HepG2 (cell line): ENCODE results near the gene FAM83F. TPM values are rescaled to one million over a fixed set of nuclear protein-coding genes. Genes with fewer than 3 reads are reported as not detected.

ENCODE experiments used
- ASH2L ChIP-seq: fragments of 300-600, 200-600 bp; sonication (generic); IDR thresholded peaks from 2 replicates; pipeline ENCODE4 v1.7.0; 2017; ENCODE audit warnings: low read depth, mild to moderate bottlenecking, moderate library complexity, mixed read lengths, low read length; ENCODE audit not compliant: insufficient read length
- JUNB ChIP-seq: sonication (generic); formaldehyde crosslinking; IDR thresholded peaks from 2 replicates; pipeline ENCODE4 v1.8.0; 2022; ENCODE audit warnings: missing genetic modification reagents, mild to moderate bottlenecking, borderline replicate concordance
- PHB2 ChIP-seq: fragments of 450-650 bp; IDR thresholded peaks from 2 replicates; pipeline ENCODE4 v1.6.1; 2018; ENCODE audit not compliant: partially characterized antibody
- PHF8 ChIP-seq: sonication (generic); formaldehyde crosslinking; IDR thresholded peaks from 2 replicates; pipeline ENCODE4 v1.5.0; 2020; ENCODE audit warnings: missing genetic modification reagents
- REPIN1 ChIP-seq: sonication (generic); formaldehyde crosslinking; IDR thresholded peaks from 2 replicates; pipeline ENCODE4 v1.8.0; 2022; ENCODE audit warnings: missing genetic modification reagents, low read depth, mild to moderate bottlenecking, borderline replicate concordance
- polyA plus RNA-seq, 8 experiments: library from polyadenylated mRNA; depleted of rRNA in 3 of 8; stranded (reverse) in 7 of 8; unstranded in 1 of 8; fragments of >200 nt; fragmentation: Illumina TruSeq in 4 of 8; extraction: Trizol in 4 of 8; gene quantifications; 2 replicates each; pipeline versions ENCODE4 v1.2.1 to v1.2.3, GENCODE V29; 2011 to 2016; ENCODE audit warnings: low read depth in 4 of 8, missing spikeins in 1 of 8, mixed read lengths in 1 of 8; ENCODE audit not compliant: insufficient read depth in 1 of 8
- total RNA-seq, 5 experiments: library from RNA; depleted of rRNA; stranded (reverse); fragments of >200 nt; fragmentation: Illumina TruSeq; extraction: Trizol; gene quantifications; 2 replicates each; pipeline ENCODE4 v1.2.3, GENCODE V29; 2016; ENCODE audit warnings: low read depth in 1 of 5
- TF ChIP-seq, protein P1 (sequence below): sonication (generic); formaldehyde crosslinking; IDR thresholded peaks from 2 replicates; pipeline ENCODE4 v1.4.0; 2020; ENCODE audit warnings: mild to moderate bottlenecking, missing genetic modification reagents
- TF ChIP-seq, protein P2 (sequence below): sonication (generic); formaldehyde crosslinking; IDR thresholded peaks from 2 replicates; pipeline ENCODE4 v1.5.1; 2020; ENCODE audit warnings: mild to moderate bottlenecking, missing genetic modification reagents, moderate library complexity
- TF ChIP-seq, protein P3 (sequence below): sonication (generic); formaldehyde crosslinking; conservative IDR thresholded peaks from 2 replicates; pipeline ENCODE4 v1.8.0; 2022; ENCODE audit warnings: missing genetic modification reagents

The FAM83F gene
- total and polyA plus RNA-seq, 2 of the 13 experiments (the other 11 are each of a cell fraction or from before 2014, with no cell fraction given): not detected

DNA sequence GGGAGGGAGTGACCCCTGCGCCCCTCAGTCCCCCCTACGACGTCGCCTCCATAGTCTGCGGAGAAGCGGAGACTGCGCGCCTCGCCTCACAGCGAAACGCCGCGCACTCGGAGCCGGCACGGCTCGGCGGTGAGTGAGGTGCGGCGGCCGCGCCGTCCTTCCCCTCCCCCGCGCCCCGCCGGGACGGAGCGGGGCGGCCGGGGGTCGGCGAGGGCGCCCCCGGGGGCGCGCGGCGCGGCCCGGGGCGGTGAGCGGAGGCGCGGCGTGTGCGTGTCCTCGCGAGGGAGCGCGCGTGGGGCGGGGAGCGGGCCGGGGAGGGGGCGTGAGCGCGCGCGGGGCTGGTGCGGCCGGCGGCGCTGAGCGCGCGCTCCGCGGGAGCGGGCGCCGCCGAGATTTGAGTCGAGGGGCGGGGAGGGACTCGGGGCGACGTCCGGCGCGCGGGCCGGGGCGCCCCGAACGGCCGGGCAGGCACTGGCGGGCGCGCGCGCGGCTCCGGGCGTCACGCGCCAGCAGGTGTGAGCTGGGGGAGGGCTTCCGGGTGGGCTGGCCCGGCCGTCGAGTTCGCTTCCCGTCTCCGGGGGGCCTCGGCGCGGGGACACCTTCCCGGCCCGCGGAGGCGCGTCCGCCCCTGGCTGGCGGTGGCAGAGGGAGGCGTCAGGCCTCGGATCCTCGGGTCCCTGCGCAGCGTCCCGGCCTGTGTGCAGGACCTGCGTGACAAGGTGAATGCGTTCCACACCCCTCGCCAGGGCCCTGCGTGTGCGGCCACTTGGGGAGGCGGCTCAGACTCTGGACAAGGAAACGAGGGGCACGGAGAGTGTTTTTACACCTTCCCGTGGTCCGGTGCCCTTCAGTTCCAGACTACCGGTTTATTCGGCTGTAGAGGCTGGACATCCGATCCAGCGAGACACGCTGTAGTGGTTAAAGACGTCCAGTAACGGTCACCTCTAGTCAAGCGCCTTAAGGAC is 50.4 kb downstream of the FAM83F start (continued):
- TF ChIP-seq, protein P1, sequence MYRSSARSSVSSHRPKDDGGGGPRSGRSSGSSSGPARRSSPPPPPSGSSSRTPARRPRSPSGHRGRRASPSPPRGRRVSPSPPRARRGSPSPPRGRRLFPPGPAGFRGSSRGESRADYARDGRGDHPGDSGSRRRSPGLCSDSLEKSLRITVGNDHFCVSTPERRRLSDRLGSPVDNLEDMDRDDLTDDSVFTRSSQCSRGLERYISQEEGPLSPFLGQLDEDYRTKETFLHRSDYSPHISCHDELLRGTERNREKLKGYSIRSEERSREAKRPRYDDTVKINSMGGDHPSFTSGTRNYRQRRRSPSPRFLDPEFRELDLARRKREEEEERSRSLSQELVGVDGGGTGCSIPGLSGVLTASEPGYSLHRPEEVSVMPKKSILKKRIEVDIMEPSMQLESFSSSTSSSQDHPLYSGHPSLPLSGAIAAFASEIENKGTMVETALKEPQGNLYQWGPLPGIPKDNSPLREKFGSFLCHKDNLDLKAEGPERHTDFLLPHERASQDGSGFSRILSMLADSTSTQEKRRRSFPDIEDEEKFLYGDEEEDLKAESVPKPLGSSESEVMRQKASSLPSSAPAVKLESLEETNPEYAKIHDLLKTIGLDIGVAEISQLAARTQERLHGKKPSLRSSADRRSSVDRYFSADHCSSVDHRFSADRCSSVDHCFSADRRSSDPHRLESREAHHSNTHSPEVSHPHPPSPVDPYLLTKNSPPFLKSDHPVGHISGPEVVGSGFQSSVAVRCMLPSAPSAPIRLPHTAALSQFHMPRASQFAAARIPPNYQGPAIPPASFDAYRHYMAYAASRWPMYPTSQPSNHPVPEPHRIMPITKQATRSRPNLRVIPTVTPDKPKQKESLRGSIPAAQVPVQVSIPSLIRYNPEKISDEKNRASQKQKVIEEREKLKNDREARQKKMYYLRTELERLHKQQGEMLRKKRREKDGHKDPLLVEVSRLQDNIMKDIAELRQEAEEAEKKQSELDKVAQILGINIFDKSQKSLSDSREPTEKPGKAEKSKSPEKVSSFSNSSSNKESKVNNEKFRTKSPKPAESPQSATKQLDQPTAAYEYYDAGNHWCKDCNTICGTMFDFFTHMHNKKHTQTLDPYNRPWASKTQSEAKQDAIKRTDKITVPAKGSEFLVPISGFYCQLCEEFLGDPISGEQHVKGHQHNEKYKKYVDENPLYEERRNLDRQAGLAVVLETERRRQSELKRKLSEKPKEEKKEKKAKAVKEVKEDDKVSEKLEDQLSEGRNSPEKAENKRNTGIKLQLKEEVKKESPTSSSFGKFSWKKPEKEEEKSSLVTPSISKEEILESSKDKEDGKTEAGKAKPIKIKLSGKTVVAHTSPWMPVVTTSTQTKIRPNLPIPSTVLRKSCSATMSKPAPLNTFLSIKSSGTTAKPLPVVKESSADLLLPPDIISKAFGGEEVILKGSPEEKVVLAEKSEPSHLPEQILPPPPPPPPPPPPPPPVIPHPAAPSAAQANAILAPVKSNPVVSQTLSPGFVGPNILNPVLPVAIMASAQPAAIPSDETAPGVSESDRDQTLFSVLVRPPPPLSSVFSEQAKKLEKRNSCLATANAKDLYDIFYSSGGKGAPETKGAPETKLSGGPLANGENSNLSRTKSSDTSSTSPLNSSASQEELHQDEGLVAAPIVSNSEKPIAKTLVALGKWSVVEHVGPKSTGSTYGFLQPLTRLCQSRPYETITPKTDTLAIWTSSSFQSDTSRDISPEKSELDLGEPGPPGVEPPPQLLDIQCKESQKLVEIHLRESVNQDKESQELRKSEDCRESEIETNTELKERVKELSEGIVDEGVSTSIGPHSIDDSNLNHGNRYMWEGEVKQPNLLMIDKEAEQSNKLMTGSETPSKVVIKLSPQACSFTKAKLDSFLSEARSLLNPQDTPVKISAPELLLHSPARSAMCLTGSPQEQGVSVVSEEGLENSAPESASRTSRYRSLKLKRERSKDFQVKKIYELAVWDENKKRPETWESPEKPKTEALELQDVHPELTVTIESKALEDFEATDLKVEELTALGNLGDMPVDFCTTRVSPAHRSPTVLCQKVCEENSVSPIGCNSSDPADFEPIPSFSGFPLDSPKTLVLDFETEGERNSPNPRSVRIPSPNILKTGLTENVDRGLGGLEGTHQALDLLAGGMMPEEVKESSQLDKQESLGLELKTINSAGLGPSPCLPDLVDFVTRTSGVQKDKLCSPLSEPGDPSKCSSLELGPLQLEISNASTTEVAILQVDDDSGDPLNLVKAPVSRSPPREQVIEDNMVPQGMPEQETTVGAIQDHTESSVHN (CRISPR knock-in tag): no peak
- TF ChIP-seq, protein P2, sequence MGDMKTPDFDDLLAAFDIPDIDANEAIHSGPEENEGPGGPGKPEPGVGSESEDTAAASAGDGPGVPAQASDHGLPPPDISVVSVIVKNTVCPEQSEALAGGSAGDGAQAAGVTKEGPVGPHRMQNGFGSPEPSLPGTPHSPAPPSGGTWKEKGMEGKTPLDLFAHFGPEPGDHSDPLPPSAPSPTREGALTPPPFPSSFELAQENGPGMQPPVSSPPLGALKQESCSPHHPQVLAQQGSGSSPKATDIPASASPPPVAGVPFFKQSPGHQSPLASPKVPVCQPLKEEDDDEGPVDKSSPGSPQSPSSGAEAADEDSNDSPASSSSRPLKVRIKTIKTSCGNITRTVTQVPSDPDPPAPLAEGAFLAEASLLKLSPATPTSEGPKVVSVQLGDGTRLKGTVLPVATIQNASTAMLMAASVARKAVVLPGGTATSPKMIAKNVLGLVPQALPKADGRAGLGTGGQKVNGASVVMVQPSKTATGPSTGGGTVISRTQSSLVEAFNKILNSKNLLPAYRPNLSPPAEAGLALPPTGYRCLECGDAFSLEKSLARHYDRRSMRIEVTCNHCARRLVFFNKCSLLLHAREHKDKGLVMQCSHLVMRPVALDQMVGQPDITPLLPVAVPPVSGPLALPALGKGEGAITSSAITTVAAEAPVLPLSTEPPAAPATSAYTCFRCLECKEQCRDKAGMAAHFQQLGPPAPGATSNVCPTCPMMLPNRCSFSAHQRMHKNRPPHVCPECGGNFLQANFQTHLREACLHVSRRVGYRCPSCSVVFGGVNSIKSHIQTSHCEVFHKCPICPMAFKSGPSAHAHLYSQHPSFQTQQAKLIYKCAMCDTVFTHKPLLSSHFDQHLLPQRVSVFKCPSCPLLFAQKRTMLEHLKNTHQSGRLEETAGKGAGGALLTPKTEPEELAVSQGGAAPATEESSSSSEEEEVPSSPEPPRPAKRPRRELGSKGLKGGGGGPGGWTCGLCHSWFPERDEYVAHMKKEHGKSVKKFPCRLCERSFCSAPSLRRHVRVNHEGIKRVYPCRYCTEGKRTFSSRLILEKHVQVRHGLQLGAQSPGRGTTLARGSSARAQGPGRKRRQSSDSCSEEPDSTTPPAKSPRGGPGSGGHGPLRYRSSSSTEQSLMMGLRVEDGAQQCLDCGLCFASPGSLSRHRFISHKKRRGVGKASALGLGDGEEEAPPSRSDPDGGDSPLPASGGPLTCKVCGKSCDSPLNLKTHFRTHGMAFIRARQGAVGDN (CRISPR knock-in tag): peak; percentile 85
- TF ChIP-seq PHF8 (CRISPR knock-in tag) (peak; percentile 77), JUNB (no peak), PHB2 (no peak), ASH2L (peak; percentile 72), REPIN1 (CRISPR knock-in tag) (no peak)
- TF ChIP-seq, protein P3, sequence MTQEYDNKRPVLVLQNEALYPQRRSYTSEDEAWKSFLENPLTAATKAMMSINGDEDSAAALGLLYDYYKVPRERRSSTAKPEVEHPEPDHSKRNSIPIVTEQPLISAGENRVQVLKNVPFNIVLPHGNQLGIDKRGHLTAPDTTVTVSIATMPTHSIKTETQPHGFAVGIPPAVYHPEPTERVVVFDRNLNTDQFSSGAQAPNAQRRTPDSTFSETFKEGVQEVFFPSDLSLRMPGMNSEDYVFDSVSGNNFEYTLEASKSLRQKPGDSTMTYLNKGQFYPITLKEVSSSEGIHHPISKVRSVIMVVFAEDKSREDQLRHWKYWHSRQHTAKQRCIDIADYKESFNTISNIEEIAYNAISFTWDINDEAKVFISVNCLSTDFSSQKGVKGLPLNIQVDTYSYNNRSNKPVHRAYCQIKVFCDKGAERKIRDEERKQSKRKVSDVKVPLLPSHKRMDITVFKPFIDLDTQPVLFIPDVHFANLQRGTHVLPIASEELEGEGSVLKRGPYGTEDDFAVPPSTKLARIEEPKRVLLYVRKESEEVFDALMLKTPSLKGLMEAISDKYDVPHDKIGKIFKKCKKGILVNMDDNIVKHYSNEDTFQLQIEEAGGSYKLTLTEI (CRISPR knock-in tag): no peak
